IMR-90 (cell line): ENCODE measurements around the gene C1QTNF3. TPM values are rescaled to one million over a fixed set of nuclear protein-coding genes. Genes with fewer than 3 reads are reported as not detected.

ENCODE experiments used
- ATAC-seq: fragments of 200-7000 bp; cut with Tn5 transposase; 2 replicates; pipeline ENCODE4 v1.9.1; 2020; ENCODE audit warnings: low read depth, mild to moderate bottlenecking, moderate library complexity
- BruUV-seq: library from RNA; stranded (reverse); fragments of 400-500 nt; replicated peaks from 2 replicates; lab custom pipeline; 2021; lab: Mats Ljungman, UMichigan
- CTCF ChIA-PET: fragments of 300-600 bp; formaldehyde crosslinking; extraction: SDS; loops from one replicate; lab custom pipeline; 2021; ENCODE audit warnings: antibody characterized with exemption; lab: Yijun Ruan, JAX
- POLR2A ChIA-PET: fragments of 300-600 bp; sonication (Branson Sonifier 250); formaldehyde crosslinking; loops from one replicate; lab custom pipeline; 2022; ENCODE audit warnings: antibody characterized with exemption; ENCODE audit not compliant: unreplicated experiment; lab: Charles Lee
- DNase-seq: peaks from one replicate; pipeline ENCODE4 v3.0.0; 2013
- H2AFZ ChIP-seq: replicated peaks from 2 replicates; pipeline ENCODE3; 2013; ENCODE audit warnings: low read length, mild to moderate bottlenecking; ENCODE audit not compliant: poor library complexity
- H2AK5ac ChIP-seq: 2 replicates; pipeline ENCODE4 v1.6.1; 2013; ENCODE audit warnings: low read depth, low read length, inconsistent platforms
- H2AK9ac ChIP-seq: replicated peaks from 2 replicates; pipeline ENCODE3; 2013; ENCODE audit warnings: mild to moderate bottlenecking, low read depth, low read length, moderate library complexity; ENCODE audit not compliant: poor library complexity
- H2BK120ac ChIP-seq: 2 replicates; pipeline ENCODE4 v1.6.1; 2013; ENCODE audit warnings: low read depth, low read length, inconsistent platforms
- H2BK15ac ChIP-seq: 3 replicates; pipeline ENCODE4 v1.6.1; 2013; ENCODE audit warnings: low read depth, low read length, inconsistent platforms
- H2BK20ac ChIP-seq: 2 replicates; pipeline ENCODE4 v1.6.1; 2013; ENCODE audit warnings: low read depth, mild to moderate bottlenecking, inconsistent platforms, low read length, moderate library complexity
- H2BK5ac ChIP-seq: 2 replicates; pipeline ENCODE4 v1.6.1; 2013; ENCODE audit warnings: mild to moderate bottlenecking, low read depth, low read length, inconsistent platforms; ENCODE audit not compliant: poor library complexity, severe bottlenecking
- H3K14ac ChIP-seq: replicated peaks from 2 replicates; pipeline ENCODE4 v1.6.1; 2013; ENCODE audit warnings: low read depth, low read length, inconsistent platforms
- H3K18ac ChIP-seq: 2 replicates; pipeline ENCODE4 v1.6.1; 2013; ENCODE audit warnings: low read depth, low read length, control low read depth
- H3K23ac ChIP-seq: 2 replicates; pipeline ENCODE4 v1.6.1; 2013; ENCODE audit warnings: low read depth, low read length, inconsistent platforms
- H3K27ac ChIP-seq: 2 replicates; pipeline ENCODE4 v1.5.1; 2013; ENCODE audit warnings: mild to moderate bottlenecking, control low read depth, low read length; ENCODE audit not compliant: insufficient read depth
- H3K27me3 ChIP-seq: 2 replicates; pipeline ENCODE4 v1.6.1; 2013; ENCODE audit warnings: low read length; ENCODE audit not compliant: control insufficient read depth, insufficient read depth
- H3K36me3 ChIP-seq: 2 replicates; pipeline ENCODE4 v1.6.1; 2013; ENCODE audit warnings: low read length, mixed read lengths; ENCODE audit not compliant: control insufficient read depth, insufficient read depth
- H3K4ac ChIP-seq: 2 replicates; pipeline ENCODE4 v1.6.1; 2013; ENCODE audit warnings: low read depth, low read length, inconsistent platforms
- H3K4me1 ChIP-seq: 2 replicates; pipeline ENCODE4 v1.6.1; 2013; ENCODE audit warnings: low read length, mixed read lengths; ENCODE audit not compliant: control insufficient read depth, insufficient read depth
- H3K4me2 ChIP-seq: 2 replicates; pipeline ENCODE4 v1.6.1; 2013; ENCODE audit warnings: low read depth, mild to moderate bottlenecking, control low read depth, low read length, moderate library complexity
- H3K4me3 ChIP-seq: 2 replicates; pipeline ENCODE4 v1.5.1; 2013; ENCODE audit warnings: low read depth, mild to moderate bottlenecking, control low read depth, low read length, moderate library complexity; ENCODE audit not compliant: insufficient read depth
- H3K56ac ChIP-seq: 2 replicates; pipeline ENCODE4 v1.6.1; 2013; ENCODE audit warnings: low read length, inconsistent platforms; ENCODE audit not compliant: insufficient read depth; ENCODE audit errors: extremely low read depth
- H3K79me1 ChIP-seq, 2 experiments: 2 replicates each; pipeline ENCODE4 v1.6.1; 2013; ENCODE audit warnings: low read length in 2 of 2, inconsistent platforms in 1 of 2, low read depth in 1 of 2
- H3K9ac ChIP-seq: 2 replicates; pipeline ENCODE4 v1.6.1; 2013; ENCODE audit warnings: low read depth, low read length, control low read depth
- H3K9me1 ChIP-seq: 2 replicates; pipeline ENCODE4 v1.6.1; 2013; ENCODE audit warnings: low read length, inconsistent platforms; ENCODE audit not compliant: insufficient read depth
- H3K9me3 ChIP-seq: 2 replicates; pipeline ENCODE4 v1.6.1; 2013; ENCODE audit warnings: low read length; ENCODE audit not compliant: control insufficient read depth, insufficient read depth
- H4K20me1 ChIP-seq: 2 replicates; pipeline ENCODE4 v1.6.1; 2013; ENCODE audit warnings: low read length, inconsistent platforms; ENCODE audit not compliant: insufficient read depth
- H4K5ac ChIP-seq: 2 replicates; pipeline ENCODE4 v1.6.1; 2013; ENCODE audit warnings: mild to moderate bottlenecking, low read depth, low read length, control low read depth
- H4K8ac ChIP-seq, 2 experiments: 2 replicates each; pipeline ENCODE4 v1.6.1; 2013; ENCODE audit warnings: low read depth in 2 of 2, low read length in 2 of 2, control low read depth in 1 of 2, inconsistent platforms in 1 of 2
- H4K91ac ChIP-seq: 2 replicates; pipeline ENCODE4 v1.6.1; 2013; ENCODE audit warnings: low read depth, low read length, inconsistent platforms; ENCODE audit not compliant: insufficient read depth
- BHLHE40 ChIP-seq: fragments of 150-350 bp; IDR thresholded peaks from 2 replicates; pipeline ENCODE4 v1.6.1; 2016; ENCODE audit warnings: mild to moderate bottlenecking, low read depth, low read length
- CEBPB ChIP-seq: IDR thresholded peaks from 2 replicates; pipeline ENCODE4 v1.6.1; 2012; ENCODE audit warnings: low read depth, low read length, improper control_type of control experiment
- CTCF ChIP-seq: conservative IDR thresholded peaks from 2 replicates; pipeline ENCODE4 v1.5.1; 2012; ENCODE audit warnings: mild to moderate bottlenecking, low read depth, low read length, improper control_type of control experiment
- ELK1 ChIP-seq: fragments of 150-350 bp; IDR thresholded peaks from 2 replicates; pipeline ENCODE4 v1.6.1; 2016; ENCODE audit warnings: low read depth, mild to moderate bottlenecking, low read length, moderate library complexity, borderline replicate concordance
- FOS ChIP-seq: fragments of 150-350 bp; IDR thresholded peaks from 2 replicates; pipeline ENCODE4 v1.6.1; 2016; ENCODE audit warnings: low read depth, low read length
- MAFK ChIP-seq: IDR thresholded peaks from 2 replicates; pipeline ENCODE4 v1.6.1; 2012; ENCODE audit warnings: low read depth, low read length, improper control_type of control experiment
- MAZ ChIP-seq: IDR thresholded peaks from 2 replicates; pipeline ENCODE4 v1.6.1; 2012; ENCODE audit warnings: low read depth, mild to moderate bottlenecking, low read length, improper control_type of control experiment, moderate library complexity, borderline replicate concordance
- NFE2L2 ChIP-seq: fragments of 150-350 bp; IDR thresholded peaks from 2 replicates; pipeline ENCODE4 v1.6.1; 2016; ENCODE audit warnings: low read depth, mild to moderate bottlenecking, low read length
- POLR2A ChIP-seq: IDR thresholded peaks from 2 replicates; pipeline ENCODE4 v1.6.1; 2012; ENCODE audit warnings: mild to moderate bottlenecking, low read depth, low read length
- RAD21 ChIP-seq: IDR thresholded peaks from 2 replicates; pipeline ENCODE4 v1.6.1; 2012; ENCODE audit warnings: low read length, improper control_type of control experiment
- RCOR1 ChIP-seq: IDR thresholded peaks from 2 replicates; pipeline ENCODE4 v1.6.1; 2012; ENCODE audit warnings: mild to moderate bottlenecking, low read length, improper control_type of control experiment; ENCODE audit not compliant: insufficient replicate concordance
- RFX5 ChIP-seq: IDR thresholded peaks from 2 replicates; pipeline ENCODE4 v1.8.0; 2012; ENCODE audit warnings: low read depth, mild to moderate bottlenecking, low read length, moderate library complexity
- SMC3 ChIP-seq: fragments of 150-350 bp; IDR thresholded peaks from 2 replicates; pipeline ENCODE4 v1.6.1; 2016; ENCODE audit warnings: low read depth, mild to moderate bottlenecking, antibody characterized with exemption, low read length, moderate library complexity
- WGBS, 2 experiments: methylation state at CpG; one replicate each; pipeline versions ENCODE4 v1.1.5 to v1.1.7; 2013; ENCODE audit warnings: missing lambda C conversion rate in 2 of 2; ENCODE audit not compliant: insufficient read length in 1 of 2; ENCODE audit errors: extremely low coverage in 2 of 2; 5-methylcytosine and 5-hydroxymethylcytosine counted together
- dilution Hi-C: fragments of 300-500 bp; cut with HindIII; formaldehyde crosslinking; loops from one replicate; pipeline ENCODE4 v1.14.3; 2018; ENCODE audit warnings: low sequenced_read_pairs; ENCODE audit not compliant: unreplicated experiment
- in situ Hi-C: fragments of 300-500 bp; cut with MboI; formaldehyde crosslinking; loops from 3 replicates; pipeline ENCODE4 v1.14.3; 2019; ENCODE audit warnings: low sequenced_read_pairs, inconsistent platforms, mixed read lengths
- intact Hi-C: fragments of 100-400 bp; cut with micrococcal nuclease; formaldehyde crosslinking; loops from 2 replicates; pipeline ENCODE4 v1.10.0; 2022
- polyA plus RNA-seq, 3 experiments: library from polyadenylated mRNA; depleted of rRNA; stranded (reverse); fragments of >200 nt; gene quantifications; 2 replicates each; pipeline ENCODE4 v1.2.3, GENCODE V29; 2012; ENCODE audit warnings: low replicate concordance in 1 of 3
- total RNA-seq: library from RNA; depleted of rRNA; stranded (reverse); fragments of >200 nt; gene quantifications from 2 replicates; pipeline ENCODE4 v1.2.3, GENCODE V29; 2012

C1QTNF3 gene
- total and polyA plus RNA-seq, 2 of the 4 experiments (the other 2 are of a cell fraction), result 1.0 to 1.4 TPM

- Histone ChIP-seq H3K9me1 (peaks cover 4% of the 10 kb centered on the region; the same call in 1 of the 2 replicates), H3K36me3 (no peaks in the 10 kb centered on the region), H3K79me1 (no peaks in the 10 kb centered on the region), H4K20me1 (no peaks in the 10 kb centered on the region), H2BK120ac (no peak overlapping the region), H2BK15ac (no peak overlapping the region), H3K27ac (no peak overlapping the region), H4K8ac (no peak overlapping the region), H3K9ac (no peak overlapping the region), H2BK5ac (no peak overlapping the region), H2BK20ac (no peak overlapping the region), H3K18ac (no peak overlapping the region), H4K91ac (no peak overlapping the region), H3K14ac (no peak overlapping the region), H3K56ac (no peak overlapping the region), H2AFZ (no peak overlapping the region), H3K4me3 (no peak overlapping the region), H3K27me3 (no peaks in the 10 kb centered on the region), H2AK5ac (no peak overlapping the region), H3K4me2 (no peak overlapping the region), H4K5ac (no peak overlapping the region), H2AK9ac (no peak overlapping the region), H3K23ac (no peak overlapping the region), H3K4me1 (peaks cover 8% of the 10 kb centered on the region), H3K4ac (no peak overlapping the region), H3K9me3 (0 out of 2 replicates have a peak, but pooled peaks cover 2% of the 10 kb centered on the region)
- TF ChIP-seq SMC3 (no peak), NFE2L2 (no peak), BHLHE40 (no peak), ELK1 (no peak), RFX5 (no peak), CTCF (no peak), RAD21 (no peak), MAZ (no peak), POLR2A (no peak), CEBPB (no peak), MAFK (no peak), FOS (no peak), RCOR1 (no peak)
- ATAC-seq (no peak), DNase-seq (no peak)
- WGBS, 2 experiments, result no CpG with 5 or more reads among the region's 3 CpGs
- in situ Hi-C loops (no loop called here), dilution Hi-C loops (no loop called here), intact Hi-C loops (no loop called here)
- ChIA-PET CTCF (no interaction called here), POLR2A (no interaction called here)
- no TSS peak for BruUV-seq
These were observed 14.1 kb upstream of the C1QTNF3 start for GRCh38 chr5:34057118-34057517.
